GM18873 (cell line): ENCODE data around the gene CSF3.

Experiments
- ATAC-seq: cut with Tn5 transposase; IDR thresholded peaks from one replicate; pipeline ENCODE4 v1.9.1; 2021; ENCODE audit warnings: mild to moderate bottlenecking, moderate library complexity, moderate number of reproducible peaks; ENCODE audit not compliant: unreplicated experiment, low FRiP score

The CSF3 gene

GRCh38 chr17:40022961-40023541 lies 7.8 kb downstream of the CSF3 start:
- ATAC-seq = no peak

GRCh38 chr17:40023590-40024292 lies 8.5 kb downstream of the CSF3 start:
- ATAC-seq = no peak

- no peak for ATAC-seq
Measured at GRCh38 chr17:40024901-40025300, 9.7 kb downstream of the CSF3 start.

- ATAC-seq = no peak
Measured at GRCh38 chr17:40025559-40025958, 10.3 kb downstream of the CSF3 start.

- ATAC-seq = no peak
Measured at GRCh38 chr17:40025991-40026815, 11.0 kb downstream of the CSF3 start.

- no peak for ATAC-seq
Measured at GRCh38 chr17:40026816-40027613, 11.8 kb downstream of the CSF3 start.

- no peak for ATAC-seq
Measured at GRCh38 chr17:40027614-40028012, 12.4 kb downstream of the CSF3 start.

- ATAC-seq = no peak
Measured at GRCh38 chr17:40028595-40028994, 13.4 kb downstream of the CSF3 start.

- ATAC-seq = no peak
Measured at GRCh38 chr17:40031706-40032105, 16.5 kb downstream of the CSF3 start.

GRCh38 chr17:40032322-40033320 lies 17.4 kb downstream of the CSF3 start:
- ATAC-seq = no peak

- ATAC-seq = no peak
Measured at GRCh38 chr17:40033339-40033738, 18.1 kb downstream of the CSF3 start.

GRCh38 chr17:40034426-40035161 lies 19.4 kb downstream of the CSF3 start:
- no peak for ATAC-seq

GRCh38 chr17:40035162-40035559 lies 19.9 kb downstream of the CSF3 start:
- no peak for ATAC-seq

- no peak for ATAC-seq
Measured at GRCh38 chr17:40038882-40039513, 23.8 kb downstream of the CSF3 start.

GRCh38 chr17:40041196-40041595 lies 26.0 kb downstream of the CSF3 start:
- no peak for ATAC-seq

GRCh38 chr17:40056379-40057015 lies 41.3 kb downstream of the CSF3 start:
- ATAC-seq = no peak

GRCh38 chr17:40058186-40058784 lies 43.0 kb downstream of the CSF3 start:
- ATAC-seq = no peak

GRCh38 chr17:40058865-40059264 lies 43.6 kb downstream of the CSF3 start:
- no peak for ATAC-seq
